Endodermal cell (in vitro differentiated cells): ENCODE results near the gene SKA1. TPM values are rescaled to one million over a fixed set of nuclear protein-coding genes. Genes with fewer than 3 reads are reported as not detected.

ENCODE experiments used
- DNase-seq: peaks from one replicate; pipeline ENCODE4 v3.0.0-alpha.2; 2017
- H3K27ac ChIP-seq: 2 replicates; pipeline ENCODE4 v1.5.1; 2013; ENCODE audit warnings: mild to moderate bottlenecking, low read depth, low read length, moderate library complexity
- H3K27me3 ChIP-seq: 2 replicates; pipeline ENCODE4 v1.6.1; 2013; ENCODE audit warnings: mild to moderate bottlenecking, low read length, moderate library complexity; ENCODE audit not compliant: insufficient read depth, control insufficient read depth, poor library complexity, severe bottlenecking
- H3K36me3 ChIP-seq: 2 replicates; pipeline ENCODE4 v1.7.0; 2013; ENCODE audit warnings: mild to moderate bottlenecking, low read length, moderate library complexity; ENCODE audit not compliant: control insufficient read depth, insufficient read depth
- H3K4me1 ChIP-seq: one replicate; pipeline ENCODE4 v1.7.0; 2013; ENCODE audit warnings: low read length; ENCODE audit not compliant: control insufficient read depth, insufficient read depth
- H3K4me3 ChIP-seq: 2 replicates; pipeline ENCODE4 v1.5.1; 2013; ENCODE audit warnings: mild to moderate bottlenecking, low read length, moderate library complexity
- H3K9ac ChIP-seq: 2 replicates; pipeline ENCODE4 v1.6.1; 2013; ENCODE audit warnings: mild to moderate bottlenecking, low read length, moderate library complexity; ENCODE audit not compliant: poor library complexity, severe bottlenecking; ENCODE audit errors: extremely low read depth
- H3K9me3 ChIP-seq: 2 replicates; pipeline ENCODE4 v1.6.1; 2013; ENCODE audit warnings: mild to moderate bottlenecking, low read length, moderate library complexity; ENCODE audit not compliant: control insufficient read depth
- H3K27ac Mint-ChIP-seq: 2 replicates; pipeline ENCODE4 v1.8.0; 2020; ENCODE audit warnings: mixed read lengths
- H3K27me3 Mint-ChIP-seq: 2 replicates; pipeline ENCODE4 v1.8.0; 2021; ENCODE audit warnings: mild to moderate bottlenecking, mixed read lengths; ENCODE audit not compliant: insufficient read depth
- H3K36me3 Mint-ChIP-seq: 2 replicates; pipeline ENCODE4 v1.8.0; 2020; ENCODE audit warnings: low read depth, mixed read lengths
- H3K4me1 Mint-ChIP-seq: 2 replicates; pipeline ENCODE4 v1.8.0; 2020; ENCODE audit warnings: mixed read lengths
- H3K4me3 Mint-ChIP-seq: 2 replicates; pipeline ENCODE4 v1.8.0; 2020; ENCODE audit warnings: mild to moderate bottlenecking, moderate library complexity, mixed read lengths
- H3K9me3 Mint-ChIP-seq: 2 replicates; pipeline ENCODE4 v1.8.0; 2020; ENCODE audit warnings: mild to moderate bottlenecking, mixed read lengths
- WGBS, 2 experiments: methylation state at CpG; one replicate each; pipeline versions ENCODE4 v1.1.5 to v1.1.7; 2013; ENCODE audit warnings: missing lambda C conversion rate in 2 of 2, mixed read lengths in 1 of 2; ENCODE audit not compliant: insufficient coverage in 1 of 2, insufficient read length in 1 of 2; 5-methylcytosine and 5-hydroxymethylcytosine counted together
- total RNA-seq, 2 donors: library from RNA; stranded (reverse); fragmentation: NEBNext Ultra II Directional in 1 of 2; extraction: Animal tissue kit (Norgen Biotek cat#: 25700) in 1 of 2; gene quantifications; 2 replicates in 1 of 2; 3 replicates in 1 of 2; pipeline ENCODE4 v1.2.1, GENCODE V29; 2021
- TF ChIP-seq, protein P1 (sequence below): fragments of 200-600 bp; sonication (generic); conservative IDR thresholded peaks from 2 replicates; pipeline ENCODE4 v1.5.0; 2021; ENCODE audit warnings: antibody characterized with exemption, mild to moderate bottlenecking

The SKA1 gene
- total RNA-seq, 2 donors from 2014 or later = 26.4 to 70.0 TPM

DNA sequence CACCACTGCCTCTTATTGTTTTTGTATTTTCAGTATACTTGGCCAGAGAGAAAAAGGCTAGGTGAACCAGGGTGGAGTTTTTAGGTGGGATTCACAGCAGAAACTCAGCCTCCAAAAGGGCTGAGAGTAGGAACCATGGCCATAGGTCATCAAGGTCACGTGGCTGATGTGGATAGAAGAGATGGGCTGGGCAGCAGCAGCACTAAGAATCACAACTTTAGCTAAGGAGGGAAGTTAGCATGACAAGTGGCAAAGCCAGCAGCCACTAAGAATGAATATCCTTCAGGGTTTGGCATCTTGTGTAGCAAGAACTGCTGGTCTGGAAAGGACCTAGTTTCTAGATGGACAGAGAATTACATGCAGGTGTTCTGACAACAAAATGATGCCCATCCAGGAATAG, 43.2 kb upstream of the SKA1 start:
- Histone ChIP-seq H3K4me1 (peaks cover 9% of the 10 kb centered on the region), H3K4me3 (no peak overlapping the region), H3K36me3 (no peaks in the 10 kb centered on the region), H3K9ac (no peak overlapping the region), H3K27ac (no peak overlapping the region), H3K27me3 (no peaks in the 10 kb centered on the region), H3K9me3 (peaks cover 11% of the 10 kb centered on the region)
- no peaks in the 10 kb centered on the region for H3K36me3 Mint-ChIP-seq
- no peak overlapping the region for H3K4me3 Mint-ChIP-seq
- DNase-seq = no peak
- no peak overlapping the region for H3K27ac Mint-ChIP-seq
- peaks cover 22% of the 10 kb centered on the region for H3K4me1 Mint-ChIP-seq
- TF ChIP-seq, protein P1, sequence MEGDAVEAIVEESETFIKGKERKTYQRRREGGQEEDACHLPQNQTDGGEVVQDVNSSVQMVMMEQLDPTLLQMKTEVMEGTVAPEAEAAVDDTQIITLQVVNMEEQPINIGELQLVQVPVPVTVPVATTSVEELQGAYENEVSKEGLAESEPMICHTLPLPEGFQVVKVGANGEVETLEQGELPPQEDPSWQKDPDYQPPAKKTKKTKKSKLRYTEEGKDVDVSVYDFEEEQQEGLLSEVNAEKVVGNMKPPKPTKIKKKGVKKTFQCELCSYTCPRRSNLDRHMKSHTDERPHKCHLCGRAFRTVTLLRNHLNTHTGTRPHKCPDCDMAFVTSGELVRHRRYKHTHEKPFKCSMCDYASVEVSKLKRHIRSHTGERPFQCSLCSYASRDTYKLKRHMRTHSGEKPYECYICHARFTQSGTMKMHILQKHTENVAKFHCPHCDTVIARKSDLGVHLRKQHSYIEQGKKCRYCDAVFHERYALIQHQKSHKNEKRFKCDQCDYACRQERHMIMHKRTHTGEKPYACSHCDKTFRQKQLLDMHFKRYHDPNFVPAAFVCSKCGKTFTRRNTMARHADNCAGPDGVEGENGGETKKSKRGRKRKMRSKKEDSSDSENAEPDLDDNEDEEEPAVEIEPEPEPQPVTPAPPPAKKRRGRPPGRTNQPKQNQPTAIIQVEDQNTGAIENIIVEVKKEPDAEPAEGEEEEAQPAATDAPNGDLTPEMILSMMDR = no peak
- H3K27me3 Mint-ChIP-seq = peaks cover 15% of the 10 kb centered on the region
- H3K9me3 Mint-ChIP-seq = peaks cover 9% of the 10 kb centered on the region
- whole genome bisulfite sequencing, 2 experiments = 92 to 100% methylated on average over 1 of the region's 1 CpG

DNA sequence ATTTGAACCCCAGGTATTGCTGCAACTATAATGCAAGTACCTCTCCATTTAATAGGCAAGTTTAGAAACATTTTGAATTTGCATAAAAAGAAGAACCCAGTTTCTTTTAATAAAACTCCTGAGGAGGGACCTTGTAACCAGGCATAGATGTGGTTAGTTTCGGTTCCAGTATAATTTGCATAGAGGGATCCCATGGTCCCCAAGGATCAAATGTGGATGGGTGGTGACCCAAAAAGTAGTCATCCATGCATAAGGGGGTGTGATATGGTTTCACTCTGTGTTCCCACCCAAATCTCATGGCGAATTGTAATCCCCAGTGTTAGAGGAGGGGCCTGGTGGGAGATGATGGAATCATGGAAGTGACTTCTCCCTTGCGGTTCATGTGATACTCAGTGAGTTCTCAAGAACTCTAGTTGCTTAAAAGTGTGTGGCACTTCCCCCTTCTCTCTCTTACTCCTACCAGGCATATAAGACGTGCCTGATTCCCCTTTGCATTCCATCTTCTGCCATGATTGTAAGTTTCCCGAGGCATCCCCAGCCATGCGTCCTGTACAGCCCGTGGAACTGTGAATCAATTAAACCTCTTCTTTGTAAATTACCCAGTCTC, 40.2 kb upstream of the SKA1 start:
- Mint-ChIP-seq H3K36me3 (no peaks in the 10 kb centered on the region), H3K27ac (no peak overlapping the region), H3K4me3 (no peak overlapping the region), H3K9me3 (peaks cover 9% of the 10 kb centered on the region), H3K27me3 (peaks cover 2% of the 10 kb centered on the region), H3K4me1 (peaks cover 48% of the 10 kb centered on the region)
- Histone ChIP-seq H3K36me3 (no peaks in the 10 kb centered on the region), H3K27ac (no peak overlapping the region), H3K4me1 (peaks cover 19% of the 10 kb centered on the region), H3K9me3 (peaks cover 11% of the 10 kb centered on the region), H3K9ac (no peak overlapping the region), H3K4me3 (no peak overlapping the region), H3K27me3 (no peaks in the 10 kb centered on the region)
- DNase-seq = no peak
- TF ChIP-seq, protein P1 = no peak
- 74 to 78% methylated on average over 5 to 7 of the region's 7 CpGs for WGBS, 2 experiments

DNA sequence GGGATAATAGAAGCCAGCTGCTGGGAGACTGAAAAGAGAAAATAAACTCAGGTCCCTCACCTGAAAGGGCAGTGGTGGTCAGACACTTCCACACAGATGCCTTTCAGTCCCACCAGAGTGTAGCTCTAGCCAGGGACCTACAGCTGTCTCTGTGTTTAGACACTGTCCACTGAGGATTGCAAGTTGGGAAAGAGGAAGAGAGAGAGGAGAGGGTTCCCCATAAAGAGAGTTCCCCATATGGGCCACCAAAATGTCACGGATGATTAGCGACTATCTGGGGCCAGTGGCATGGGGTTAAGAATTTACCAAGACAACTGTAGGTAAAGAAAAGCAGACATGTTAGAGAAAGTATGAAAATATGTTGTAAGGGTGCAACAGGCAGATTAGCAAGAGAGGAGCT, 36.7 kb upstream of the SKA1 start:
- Mint-ChIP-seq H3K27me3 (no peaks in the 10 kb centered on the region), H3K36me3 (no peaks in the 10 kb centered on the region), H3K27ac (no peak overlapping the region), H3K4me1 (peaks cover 38% of the 10 kb centered on the region), H3K9me3 (no peaks in the 10 kb centered on the region), H3K4me3 (no peak overlapping the region)
- no peaks in the 10 kb centered on the region for H3K27me3 ChIP-seq
- no peaks in the 10 kb centered on the region for H3K9me3 ChIP-seq
- TF ChIP-seq, protein P1 = no peak
- no peaks in the 10 kb centered on the region for H3K36me3 ChIP-seq
- no peak overlapping the region for H3K4me3 ChIP-seq
- DNase-seq = no peak
- H3K9ac ChIP-seq = no peak overlapping the region
- WGBS, 2 experiments = 86 to 99% methylated on average over 2 of the region's 2 CpGs
- peaks cover 15% of the 10 kb centered on the region for H3K4me1 ChIP-seq
- no peak overlapping the region for H3K27ac ChIP-seq
